ENCODE data around the gene PCLO. TPM values are rescaled to one million over a fixed set of nuclear protein-coding genes. Genes with fewer than 3 reads are reported as not detected.

PCLO gene
- total and polyA plus RNA-seq, 9 of the 15 experiments (the other 6 are each of a cell fraction or from before 2014, with no cell fraction given) = under 0.01 to 0.01 TPM; not detected in 7

DNA sequence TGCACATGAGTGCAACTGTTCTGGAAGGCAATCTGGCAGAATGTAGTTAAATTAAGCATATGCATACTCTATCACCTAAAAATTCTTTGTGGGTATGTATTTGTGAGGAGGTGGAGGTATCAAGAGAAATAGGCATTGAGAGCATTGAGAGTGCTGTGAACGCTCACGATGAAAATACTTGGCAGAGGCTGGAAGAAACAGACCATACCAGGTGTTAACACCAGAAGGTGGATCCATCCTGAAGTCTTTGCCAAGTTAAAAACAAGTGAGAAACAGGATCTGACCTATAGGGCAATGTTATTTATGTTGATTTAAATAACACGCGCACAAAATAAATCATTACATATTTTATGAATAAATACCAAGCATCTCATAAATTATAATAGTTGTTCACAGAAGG, 311.6 kb downstream of the PCLO start:
- intact Hi-C loops (cut with micrococcal nuclease) = no loop called here
- ChIA-PET CTCF (ENCODE audit: low intra/inter-chr PET ratio) (no interaction called here), POLR2A (no interaction called here)
- Histone ChIP-seq H4K20me1 (replicated peaks; ENCODE audit: control insufficient read depth, insufficient read depth, low read length) (no peaks in the 10 kb centered on the region), H3K27me3 (ENCODE audit: control insufficient read depth in 2 of 2, insufficient read depth in 2 of 2, low read length in 2 of 2) (no peaks in the 10 kb centered on the region), H3K9me1 (ENCODE audit: control insufficient read depth, insufficient read depth, low read length) (no peaks in the 10 kb centered on the region), H2AFZ (ENCODE audit: low read depth, low read length) (no peak overlapping the region), H3K4me2 (ENCODE audit: insufficient read depth, low read length) (no peak overlapping the region), H3K36me3 (ENCODE audit: control insufficient read depth, insufficient read depth, low read length) (no peaks in the 10 kb centered on the region), H3K9me3 (replicated peaks; ENCODE audit: control insufficient read depth, insufficient read depth, low read depth, low read length) (no peaks in the 10 kb centered on the region; the same call in 1 of the 2 replicates), H3K4me1 (replicated peaks in 1 of 2; ENCODE audit: control insufficient read depth in 2 of 2, insufficient read depth in 2 of 2, low read length in 2 of 2) (no peaks in the 10 kb centered on the region), H3K27ac (ENCODE audit: extremely low read depth, low read depth, low read length) (no peak overlapping the region), H3K79me2 (ENCODE audit: control insufficient read depth, insufficient read depth, low read length) (no peaks in the 10 kb centered on the region), H3K9ac (ENCODE audit: insufficient read depth in 1 of 2, low read depth in 2 of 2, low read length in 2 of 2) (no peak overlapping the region), H3K4me3 (no peak overlapping the region)
- in situ Hi-C loops (cut with MboI) = no loop called here
- WGBS (ENCODE audit: insufficient coverage, low coverage, missing lambda C conversion rate) = 4% methylated on average over 4 of the region's 4 CpGs
- ATAC-seq = no peak
- FAIRE-seq = no peak
- no TSS peak for BruUV-seq (replicated peaks)
- no peak for DNase-seq (ENCODE audit: extremely low read depth in 1 of 4, low spot score in 3 of 4)
- no peak for TF ChIP-seq MEF2D (tag; conservative IDR thresholded peaks at IDR 0.05; ENCODE audit: low read depth)
- no peak for TF ChIP-seq PHF20 (IDR thresholded peaks at IDR 0.05; ENCODE audit: partially characterized antibody)
- TF ChIP-seq ZNF77 (CRISPR knock-in tag; IDR thresholded peaks at IDR 0.05) = no peak
- TF ChIP-seq, protein P1, sequence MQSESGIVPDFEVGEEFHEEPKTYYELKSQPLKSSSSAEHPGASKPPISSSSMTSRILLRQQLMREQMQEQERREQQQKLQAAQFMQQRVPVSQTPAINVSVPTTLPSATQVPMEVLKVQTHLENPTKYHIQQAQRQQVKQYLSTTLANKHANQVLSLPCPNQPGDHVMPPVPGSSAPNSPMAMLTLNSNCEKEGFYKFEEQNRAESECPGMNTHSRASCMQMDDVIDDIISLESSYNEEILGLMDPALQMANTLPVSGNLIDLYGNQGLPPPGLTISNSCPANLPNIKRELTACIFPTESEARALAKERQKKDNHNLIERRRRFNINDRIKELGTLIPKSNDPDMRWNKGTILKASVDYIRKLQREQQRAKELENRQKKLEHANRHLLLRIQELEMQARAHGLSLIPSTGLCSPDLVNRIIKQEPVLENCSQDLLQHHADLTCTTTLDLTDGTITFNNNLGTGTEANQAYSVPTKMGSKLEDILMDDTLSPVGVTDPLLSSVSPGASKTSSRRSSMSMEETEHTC (IDR thresholded peaks at IDR 0.05) = no peak
- TF ChIP-seq, protein P2, sequence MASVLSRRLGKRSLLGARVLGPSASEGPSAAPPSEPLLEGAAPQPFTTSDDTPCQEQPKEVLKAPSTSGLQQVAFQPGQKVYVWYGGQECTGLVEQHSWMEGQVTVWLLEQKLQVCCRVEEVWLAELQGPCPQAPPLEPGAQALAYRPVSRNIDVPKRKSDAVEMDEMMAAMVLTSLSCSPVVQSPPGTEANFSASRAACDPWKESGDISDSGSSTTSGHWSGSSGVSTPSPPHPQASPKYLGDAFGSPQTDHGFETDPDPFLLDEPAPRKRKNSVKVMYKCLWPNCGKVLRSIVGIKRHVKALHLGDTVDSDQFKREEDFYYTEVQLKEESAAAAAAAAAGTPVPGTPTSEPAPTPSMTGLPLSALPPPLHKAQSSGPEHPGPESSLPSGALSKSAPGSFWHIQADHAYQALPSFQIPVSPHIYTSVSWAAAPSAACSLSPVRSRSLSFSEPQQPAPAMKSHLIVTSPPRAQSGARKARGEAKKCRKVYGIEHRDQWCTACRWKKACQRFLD (CRISPR knock-in tag; IDR thresholded peaks at IDR 0.05) = no peak
- no peak for TF ChIP-seq ATF1 (CRISPR knock-in tag; IDR thresholded peaks at IDR 0.05)
- TF ChIP-seq ATF1 (tag; IDR thresholded peaks at IDR 0.05) = no peak
- no peak for TF ChIP-seq ESRRA (IDR thresholded peaks at IDR 0.05; ENCODE audit: borderline replicate concordance, low read depth)
- no peak for TF ChIP-seq KLF16 (IDR thresholded peaks at IDR 0.05)
- TF ChIP-seq FIP1L1 (IDR thresholded peaks at IDR 0.05; ENCODE audit: low read depth, low read length, poor library complexity, severe bottlenecking) = no peak
- TF ChIP-seq ZNF551 (CRISPR knock-in tag; IDR thresholded peaks at IDR 0.05) = no peak
- TF ChIP-seq, protein P3, sequence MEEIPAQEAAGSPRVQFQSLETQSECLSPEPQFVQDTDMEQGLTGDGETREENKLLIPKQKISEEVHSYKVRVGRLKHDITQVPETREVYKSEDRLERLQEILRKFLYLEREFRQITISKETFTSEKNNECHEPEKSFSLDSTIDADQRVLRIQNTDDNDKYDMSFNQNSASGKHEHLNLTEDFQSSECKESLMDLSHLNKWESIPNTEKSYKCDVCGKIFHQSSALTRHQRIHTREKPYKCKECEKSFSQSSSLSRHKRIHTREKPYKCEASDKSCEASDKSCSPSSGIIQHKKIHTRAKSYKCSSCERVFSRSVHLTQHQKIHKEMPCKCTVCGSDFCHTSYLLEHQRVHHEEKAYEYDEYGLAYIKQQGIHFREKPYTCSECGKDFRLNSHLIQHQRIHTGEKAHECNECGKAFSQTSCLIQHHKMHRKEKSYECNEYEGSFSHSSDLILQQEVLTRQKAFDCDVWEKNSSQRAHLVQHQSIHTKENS (CRISPR knock-in tag; IDR thresholded peaks at IDR 0.05) = no peak
- no peak for TF ChIP-seq ZNF830 (CRISPR knock-in tag; IDR thresholded peaks at IDR 0.05)
- TF ChIP-seq, protein P4, sequence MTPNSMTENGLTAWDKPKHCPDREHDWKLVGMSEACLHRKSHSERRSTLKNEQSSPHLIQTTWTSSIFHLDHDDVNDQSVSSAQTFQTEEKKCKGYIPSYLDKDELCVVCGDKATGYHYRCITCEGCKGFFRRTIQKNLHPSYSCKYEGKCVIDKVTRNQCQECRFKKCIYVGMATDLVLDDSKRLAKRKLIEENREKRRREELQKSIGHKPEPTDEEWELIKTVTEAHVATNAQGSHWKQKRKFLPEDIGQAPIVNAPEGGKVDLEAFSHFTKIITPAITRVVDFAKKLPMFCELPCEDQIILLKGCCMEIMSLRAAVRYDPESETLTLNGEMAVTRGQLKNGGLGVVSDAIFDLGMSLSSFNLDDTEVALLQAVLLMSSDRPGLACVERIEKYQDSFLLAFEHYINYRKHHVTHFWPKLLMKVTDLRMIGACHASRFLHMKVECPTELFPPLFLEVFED (CRISPR knock-in tag; conservative IDR thresholded peaks at IDR 0.05) = no peak
- TF ChIP-seq SMARCC2 (IDR thresholded peaks at IDR 0.05; ENCODE audit: low read depth) = no peak
- no peak for TF ChIP-seq ZFP36 (IDR thresholded peaks at IDR 0.05; ENCODE audit: low read depth, low read length, partially characterized antibody)
- TF ChIP-seq, protein P5, sequence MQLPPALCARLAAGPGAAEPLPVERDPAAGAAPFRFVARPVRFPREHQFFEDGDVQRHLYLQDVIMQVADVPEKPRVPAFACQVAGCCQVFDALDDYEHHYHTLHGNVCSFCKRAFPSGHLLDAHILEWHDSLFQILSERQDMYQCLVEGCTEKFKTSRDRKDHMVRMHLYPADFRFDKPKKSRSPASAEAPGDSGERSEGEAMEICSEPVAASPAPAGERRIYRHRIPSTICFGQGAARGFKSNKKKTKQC (CRISPR knock-in tag; IDR thresholded peaks at IDR 0.05) = no peak
- TF ChIP-seq POLR3A (IDR thresholded peaks at IDR 0.05; ENCODE audit: borderline replicate concordance, extremely low read depth, insufficient read depth, insufficient read length) = no peak
